DND-41 (cell line): ENCODE data around the gene MTARC1.

Source experiments
- ATAC-seq: fragments of 200-7000 bp; cut with Tn5 transposase; 3 replicates; pipeline ENCODE4 v1.9.1; 2021; ENCODE audit warnings: low read depth; ENCODE audit not compliant: insufficient read depth
- DNase-seq: peaks from one replicate; pipeline ENCODE4 v3.0.0-alpha.2; 2020
- H2AFZ ChIP-seq: 2 replicates; pipeline ENCODE4 v1.6.0; 2012; ENCODE audit warnings: low read depth, low read length
- H3K27ac ChIP-seq: 2 replicates; pipeline ENCODE4 v1.5.1; 2012; ENCODE audit warnings: low read length, inconsistent platforms
- H3K27me3 ChIP-seq: fragments of 200-600 bp; sonication (generic); 2 replicates; pipeline ENCODE4 v1.6.0; 2012; ENCODE audit warnings: low read length, mild to moderate bottlenecking, inconsistent platforms; ENCODE audit not compliant: insufficient read depth, poor library complexity
- H3K36me3 ChIP-seq: 2 replicates; pipeline ENCODE4 v1.5.1; 2012; ENCODE audit warnings: low read length, inconsistent platforms; ENCODE audit not compliant: insufficient read depth
- H3K4me1 ChIP-seq: 2 replicates; pipeline ENCODE4 v1.5.1; 2012; ENCODE audit warnings: mild to moderate bottlenecking, low read length; ENCODE audit not compliant: insufficient read depth
- H3K4me2 ChIP-seq: 2 replicates; pipeline ENCODE4 v1.6.0; 2012; ENCODE audit warnings: mild to moderate bottlenecking, moderate library complexity, low read length, inconsistent platforms; ENCODE audit not compliant: insufficient read depth
- H3K4me3 ChIP-seq, 2 experiments: fragments of 200-600 bp in 1 of 2; shearing (Covaris generic) in 1 of 2; 2 replicates each; pipeline ENCODE4 v1.5.1; 2012 to 2016; ENCODE audit warnings: inconsistent platforms in 2 of 2, low read length in 2 of 2, mild to moderate bottlenecking in 2 of 2, low read depth in 1 of 2, moderate library complexity in 1 of 2
- H3K79me2 ChIP-seq: 2 replicates; pipeline ENCODE4 v1.6.0; 2012; ENCODE audit warnings: low read length, inconsistent platforms; ENCODE audit not compliant: insufficient read depth
- H3K9ac ChIP-seq: 2 replicates; pipeline ENCODE4 v1.6.0; 2012; ENCODE audit warnings: low read depth, mild to moderate bottlenecking, inconsistent platforms, low read length, moderate library complexity
- H3K9me3 ChIP-seq: 2 replicates; pipeline ENCODE4 v1.5.1; 2012; ENCODE audit warnings: low read length, moderate library complexity, mild to moderate bottlenecking, inconsistent platforms; ENCODE audit not compliant: insufficient read depth, severe bottlenecking
- H4K20me1 ChIP-seq: 2 replicates; pipeline ENCODE4 v1.6.0; 2012; ENCODE audit warnings: low read length; ENCODE audit not compliant: insufficient read depth
- EZH2 ChIP-seq: IDR thresholded peaks from 3 replicates; pipeline ENCODE4 v1.6.1; 2012; ENCODE audit warnings: borderline replicate concordance, low read depth, mild to moderate bottlenecking, moderate library complexity, low read length, inconsistent platforms; ENCODE audit not compliant: severe bottlenecking
- TF ChIP-seq, protein P1 (sequence below): IDR thresholded peaks from 2 replicates; pipeline ENCODE4 v1.5.1; 2012; ENCODE audit warnings: borderline replicate concordance, low read length, moderate library complexity, mild to moderate bottlenecking; ENCODE audit not compliant: poor library complexity, severe bottlenecking; ENCODE audit errors: extremely low read depth

MTARC1 gene

GRCh38 chr1:220787069-220787619 is 431 bp downstream of the MTARC1 start:
- H3K79me2 ChIP-seq: no peaks in the 10 kb centered on the region
- H3K27me3 ChIP-seq: no peaks in the 10 kb centered on the region
- no peak overlapping the region for H3K9ac ChIP-seq
- DNase-seq: no peak
- H3K9me3 ChIP-seq: no peaks in the 10 kb centered on the region
- no peaks in the 10 kb centered on the region for H3K4me1 ChIP-seq
- ATAC-seq: no peak
- H4K20me1 ChIP-seq: no peaks in the 10 kb centered on the region
- H3K27ac ChIP-seq: no peak overlapping the region
- H3K4me2 ChIP-seq: no peak overlapping the region
- no peak overlapping the region for H2AFZ ChIP-seq
- H3K4me3 ChIP-seq: no peak overlapping the region
- H3K36me3 ChIP-seq: no peaks in the 10 kb centered on the region
- TF ChIP-seq, protein P1, sequence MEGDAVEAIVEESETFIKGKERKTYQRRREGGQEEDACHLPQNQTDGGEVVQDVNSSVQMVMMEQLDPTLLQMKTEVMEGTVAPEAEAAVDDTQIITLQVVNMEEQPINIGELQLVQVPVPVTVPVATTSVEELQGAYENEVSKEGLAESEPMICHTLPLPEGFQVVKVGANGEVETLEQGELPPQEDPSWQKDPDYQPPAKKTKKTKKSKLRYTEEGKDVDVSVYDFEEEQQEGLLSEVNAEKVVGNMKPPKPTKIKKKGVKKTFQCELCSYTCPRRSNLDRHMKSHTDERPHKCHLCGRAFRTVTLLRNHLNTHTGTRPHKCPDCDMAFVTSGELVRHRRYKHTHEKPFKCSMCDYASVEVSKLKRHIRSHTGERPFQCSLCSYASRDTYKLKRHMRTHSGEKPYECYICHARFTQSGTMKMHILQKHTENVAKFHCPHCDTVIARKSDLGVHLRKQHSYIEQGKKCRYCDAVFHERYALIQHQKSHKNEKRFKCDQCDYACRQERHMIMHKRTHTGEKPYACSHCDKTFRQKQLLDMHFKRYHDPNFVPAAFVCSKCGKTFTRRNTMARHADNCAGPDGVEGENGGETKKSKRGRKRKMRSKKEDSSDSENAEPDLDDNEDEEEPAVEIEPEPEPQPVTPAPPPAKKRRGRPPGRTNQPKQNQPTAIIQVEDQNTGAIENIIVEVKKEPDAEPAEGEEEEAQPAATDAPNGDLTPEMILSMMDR: no peak
- no peak for TF ChIP-seq EZH2

- Histone ChIP-seq H3K36me3 (no peaks in the 10 kb centered on the region), H3K79me2 (no peaks in the 10 kb centered on the region), H3K4me2 (no peak overlapping the region), H3K27ac (no peak overlapping the region), H3K9ac (no peak overlapping the region), H3K4me1 (no peaks in the 10 kb centered on the region), H3K9me3 (no peaks in the 10 kb centered on the region), H3K4me3 (no peak overlapping the region), H3K27me3 (no peaks in the 10 kb centered on the region), H2AFZ (no peak overlapping the region), H4K20me1 (no peaks in the 10 kb centered on the region)
- ATAC-seq (no peak), DNase-seq (no peak)
- no peak for TF ChIP-seq EZH2
- TF ChIP-seq, protein P1: no peak
Observed at GRCh38 chr1:220788900-220789299, 2.2 kb downstream of the MTARC1 start.

- Histone ChIP-seq H3K4me2 (no peak overlapping the region), H3K9ac (no peak overlapping the region), H3K4me1 (no peaks in the 10 kb centered on the region), H3K27ac (no peak overlapping the region), H3K79me2 (no peaks in the 10 kb centered on the region), H3K36me3 (no peaks in the 10 kb centered on the region), H4K20me1 (no peaks in the 10 kb centered on the region), H3K9me3 (no peaks in the 10 kb centered on the region), H3K27me3 (no peaks in the 10 kb centered on the region), H2AFZ (no peak overlapping the region), H3K4me3 (no peak overlapping the region)
- ATAC-seq (no peak), DNase-seq (no peak)
- no peak for TF ChIP-seq EZH2
- TF ChIP-seq, protein P1: no peak
Observed at GRCh38 chr1:220789532-220790147, 2.9 kb downstream of the MTARC1 start.

DNA sequence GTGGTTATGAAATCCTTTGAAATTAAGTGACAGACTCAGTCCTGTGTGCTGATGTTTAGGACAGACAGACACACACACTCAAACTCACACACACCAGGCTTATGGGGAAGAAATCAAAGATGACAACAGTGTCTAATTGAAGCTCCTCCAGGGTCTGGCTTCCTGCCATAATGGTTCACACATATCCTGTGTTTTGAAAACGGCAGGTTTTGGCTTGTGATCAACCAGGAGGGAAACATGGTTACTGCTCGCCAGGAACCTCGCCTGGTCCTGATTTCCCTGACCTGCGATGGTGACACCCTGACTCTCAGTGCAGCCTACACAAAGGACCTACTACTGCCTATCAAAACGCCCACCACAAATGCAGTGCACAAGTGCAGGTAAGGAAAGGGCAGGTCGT is 4.6 kb downstream of the MTARC1 start:
- no peak for TF ChIP-seq EZH2
- TF ChIP-seq, protein P1: no peak
- no peak for DNase-seq

More for the DNA sequence above, 4.6 kb downstream of the MTARC1 start:
- Histone ChIP-seq H4K20me1 (no peaks in the 10 kb centered on the region), H3K27me3 (no peaks in the 10 kb centered on the region), H3K9me3 (no peaks in the 10 kb centered on the region), H3K4me2 (no peak overlapping the region), H3K36me3 (no peaks in the 10 kb centered on the region), H3K4me3 (no peak overlapping the region), H2AFZ (no peak overlapping the region), H3K79me2 (no peaks in the 10 kb centered on the region), H3K9ac (no peak overlapping the region), H3K27ac (no peak overlapping the region), H3K4me1 (no peaks in the 10 kb centered on the region)
- ATAC-seq: no peak
